H1 (cell line): ENCODE results near the gene SYTL5. TPM values are rescaled to one million over a fixed set of nuclear protein-coding genes. Genes with fewer than 3 reads are reported as not detected.

Source experiments
- ASH2L ChIP-seq: fragments of 200-600, 300-600 bp; sonication (generic); IDR thresholded peaks from one replicate; pipeline ENCODE4 v1.7.1; 2017; ENCODE audit warnings: low read length
- BACH1 ChIP-seq: IDR thresholded peaks from 2 replicates; pipeline ENCODE4 v1.6.1; 2012; ENCODE audit warnings: low read length, improper control_type of control experiment
- CBX5 ChIP-seq: fragments of 300-800, 300-1000 bp; sonication (generic); IDR thresholded peaks from 2 replicates; pipeline ENCODE4 v1.7.1; 2016; ENCODE audit warnings: antibody characterized with exemption, low read length, low read depth
- KDM1A ChIP-seq: fragments of 200-600, 300-600 bp; sonication (generic); IDR thresholded peaks from 2 replicates; pipeline ENCODE4 v1.7.1; 2016; ENCODE audit warnings: mild to moderate bottlenecking, low read length, borderline replicate concordance
- POLR2AphosphoS5 ChIP-seq: IDR thresholded peaks from 2 replicates; pipeline ENCODE4 v1.6.1; 2011; ENCODE audit warnings: low read depth, low read length
- polyA plus RNA-seq, 7 experiments: library from polyadenylated mRNA; depleted of rRNA in 3 of 7; stranded (reverse) in 5 of 7; unstranded in 2 of 7; fragments of >200 nt in 5 of 7; fragments of 200-250 nt in 2 of 7; gene quantifications; 1 replicate in 5 of 7; 2 replicates in 1 of 7; 4 replicates in 1 of 7; pipeline versions ENCODE4 v1.2.1 to v1.2.3, GENCODE V29; 2011 to 2013; ENCODE audit warnings: missing spikeins in 2 of 7, mixed read lengths in 2 of 7
- total RNA-seq: library from RNA; stranded (reverse); fragmentation: NEBNext Ultra II Directional; extraction: Animal tissue kit (Norgen Biotek cat#: 25700); gene quantifications from 2 replicates; pipeline ENCODE4 v1.2.1, GENCODE V29; 2021
- TF ChIP-seq, protein P1 (sequence below): IDR thresholded peaks from 2 replicates; pipeline ENCODE4 v1.6.1; 2012; ENCODE audit warnings: low read length, inconsistent platforms
- TF ChIP-seq, protein P2 (sequence below): IDR thresholded peaks from 2 replicates; pipeline ENCODE4 v1.6.1; 2012; ENCODE audit warnings: inconsistent platforms

SYTL5 gene
- total and polyA plus RNA-seq, 2 of the 8 experiments (the other 6 are each of a cell fraction or from before 2014, with no cell fraction given), result 0.15 to 0.52 TPM

DNA sequence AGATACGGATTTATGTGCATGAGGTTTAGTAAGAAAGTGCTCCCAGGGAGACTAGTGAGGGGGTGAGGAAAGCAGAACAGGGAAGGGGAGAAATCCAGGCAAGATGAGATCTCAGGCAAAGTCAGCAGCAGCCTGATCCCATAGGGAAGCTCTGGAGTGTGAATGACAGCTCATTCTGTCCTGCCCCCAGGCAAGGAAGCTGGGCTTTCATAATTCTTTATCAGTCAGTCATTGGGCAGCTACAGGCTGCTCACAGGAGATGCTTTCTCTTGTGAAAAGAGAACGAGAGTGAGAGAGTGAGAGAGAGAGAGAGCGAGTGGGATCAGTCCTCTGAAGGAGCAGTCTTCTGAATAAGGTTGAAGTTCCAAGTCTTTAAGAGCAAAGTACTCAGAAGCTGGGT, 166.2 kb downstream of the SYTL5 start (continued):
- TF ChIP-seq, protein P1, sequence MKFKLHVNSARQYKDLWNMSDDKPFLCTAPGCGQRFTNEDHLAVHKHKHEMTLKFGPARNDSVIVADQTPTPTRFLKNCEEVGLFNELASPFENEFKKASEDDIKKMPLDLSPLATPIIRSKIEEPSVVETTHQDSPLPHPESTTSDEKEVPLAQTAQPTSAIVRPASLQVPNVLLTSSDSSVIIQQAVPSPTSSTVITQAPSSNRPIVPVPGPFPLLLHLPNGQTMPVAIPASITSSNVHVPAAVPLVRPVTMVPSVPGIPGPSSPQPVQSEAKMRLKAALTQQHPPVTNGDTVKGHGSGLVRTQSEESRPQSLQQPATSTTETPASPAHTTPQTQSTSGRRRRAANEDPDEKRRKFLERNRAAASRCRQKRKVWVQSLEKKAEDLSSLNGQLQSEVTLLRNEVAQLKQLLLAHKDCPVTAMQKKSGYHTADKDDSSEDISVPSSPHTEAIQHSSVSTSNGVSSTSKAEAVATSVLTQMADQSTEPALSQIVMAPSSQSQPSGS, result no peak
- TF ChIP-seq, protein P2, sequence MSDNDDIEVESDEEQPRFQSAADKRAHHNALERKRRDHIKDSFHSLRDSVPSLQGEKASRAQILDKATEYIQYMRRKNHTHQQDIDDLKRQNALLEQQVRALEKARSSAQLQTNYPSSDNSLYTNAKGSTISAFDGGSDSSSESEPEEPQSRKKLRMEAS, result no peak
- TF ChIP-seq BACH1 (no peak), CBX5 (no peak), ASH2L (no peak), KDM1A (no peak), POLR2AphosphoS5 (no peak)
